Spleen (tissue), 11 donors: ENCODE data around the gene ARMC9. TPM values are rescaled to one million over a fixed set of nuclear protein-coding genes. Genes with fewer than 3 reads are reported as not detected.

Experiments used
- DNase-seq: peaks from one replicate; pipeline ENCODE4 v3.0.0-alpha.2; 2020
- H3K27ac ChIP-seq, 8 donors: fragments of 200-600 bp; sonication (generic) in 7 of 8; 1 replicate in 4 of 8; 2 replicates in 4 of 8; pipeline versions ENCODE4 v1.5.0 to v1.8.0; 2016 to 2021; ENCODE audit warnings: inconsistent platforms in 4 of 8, mild to moderate bottlenecking in 4 of 8, moderate library complexity in 1 of 8
- H3K27me3 ChIP-seq, 7 donors: fragments of 200-600 bp; sonication (generic) in 6 of 7; replicated peaks in 1 of 7; 1 replicate in 4 of 7; 2 replicates in 3 of 7; pipeline versions ENCODE4 v1.5.0 to v1.8.0; 2016 to 2021; ENCODE audit warnings: inconsistent platforms in 3 of 7, mild to moderate bottlenecking in 1 of 7
- H3K36me3 ChIP-seq, 6 donors: fragments of 200-600 bp; sonication (generic) in 5 of 6; 1 replicate in 4 of 6; 2 replicates in 2 of 6; pipeline versions ENCODE4 v1.5.0 to v1.8.0; 2016 to 2021; ENCODE audit warnings: inconsistent platforms in 2 of 6
- H3K4me1 ChIP-seq, 6 donors: fragments of 200-600 bp; sonication (generic) in 5 of 6; 1 replicate in 3 of 6; 2 replicates in 3 of 6; pipeline versions ENCODE4 v1.5.0 to v1.8.0; 2016 to 2021; ENCODE audit warnings: inconsistent platforms in 3 of 6
- H3K4me3 ChIP-seq, 8 donors: fragments of 200-600 bp; sonication (generic) in 7 of 8; 1 replicate in 4 of 8; 2 replicates in 4 of 8; pipeline versions ENCODE4 v1.5.0 to v1.8.0; 2016 to 2021; ENCODE audit warnings: inconsistent platforms in 4 of 8, mild to moderate bottlenecking in 4 of 8, moderate library complexity in 2 of 8
- H3K9me3 ChIP-seq, 8 donors: fragments of 200-600 bp; sonication (generic) in 7 of 8; 1 replicate in 4 of 8; 2 replicates in 4 of 8; pipeline versions ENCODE4 v1.5.0 to v1.8.0; 2016 to 2021; ENCODE audit warnings: inconsistent platforms in 4 of 8
- POLR2A ChIP-seq, 3 donors: fragments of 450-650 bp; IDR thresholded peaks; one replicate each; pipeline ENCODE4 v1.5.1; 2017; ENCODE audit warnings: antibody characterized with exemption in 3 of 3, mild to moderate bottlenecking in 1 of 3
- POLR2AphosphoS5 ChIP-seq, 3 donors: sonication (generic); formaldehyde crosslinking; IDR thresholded peaks; one replicate each; pipeline ENCODE4 v1.5.1; 2017; ENCODE audit warnings: antibody characterized with exemption in 3 of 3
- WGBS, 5 donors: extraction: QIAGEN DNeasy Blood & Tissue Kit in 3 of 5; methylation state at CpG; one replicate each; pipeline versions ENCODE4 v1.1.5 to v1.1.7; 2013 to 2018; 5-methylcytosine and 5-hydroxymethylcytosine counted together
- intact Hi-C: fragments of 100-400 bp; cut with DNase I; formaldehyde crosslinking; loops from one replicate; pipeline ENCODE4 v1.15.0; 2023; ENCODE audit warnings: low total_unique reads
- polyA plus RNA-seq, 3 donors: library from polyadenylated mRNA; stranded (reverse); fragments of 200-250 nt; gene quantifications; one replicate each; pipeline ENCODE4 v1.2.1, GENCODE V29; 2013
- total RNA-seq, 7 donors: library from RNA; depleted of rRNA in 3 of 7; stranded (reverse); fragments of >200 nt in 3 of 7; fragmentation: NEBNext Ultra II Directional in 4 of 7; extraction: Animal tissue kit (Norgen Biotek cat#: 25700) in 4 of 7; gene quantifications; one replicate each; pipeline versions ENCODE4 v1.1.0 to v1.2.1, GENCODE V29; 2016 to 2021
- TF ChIP-seq, protein P1 (sequence below), 11 experiments: fragments of 200-600 bp in 7 of 11; fragments of 450-650 bp in 4 of 11; sonication (generic) in 4 of 11; IDR thresholded peaks in 8 of 11; conservative IDR thresholded peaks in 3 of 11; 1 replicate in 7 of 11; 2 replicates in 4 of 11; pipeline versions ENCODE4 v1.4.0 to v1.8.0; 2016 to 2021; ENCODE audit warnings: antibody characterized with exemption in 11 of 11, inconsistent platforms in 4 of 11, mild to moderate bottlenecking in 1 of 11
- donor health status: healthy with polysubstance abuse.
- donor health status: DM: no; HTN: no; CAD: no; lungs with moderate emphysema.
- donor health status: DM: no; HTN: no; CAD: no.
- donor health status: Bipolar disorder and iron deficiency.
- donor health status: healthy.
- donor health status: DM: no; HTN: no; CAD: no.
- donor health status: DM: yes; HTN: yes; CAD: no.

Gene ARMC9
- total and polyA plus RNA-seq, 10 donors: 0.83 to 8.9 (median 4.7) TPM

DNA sequence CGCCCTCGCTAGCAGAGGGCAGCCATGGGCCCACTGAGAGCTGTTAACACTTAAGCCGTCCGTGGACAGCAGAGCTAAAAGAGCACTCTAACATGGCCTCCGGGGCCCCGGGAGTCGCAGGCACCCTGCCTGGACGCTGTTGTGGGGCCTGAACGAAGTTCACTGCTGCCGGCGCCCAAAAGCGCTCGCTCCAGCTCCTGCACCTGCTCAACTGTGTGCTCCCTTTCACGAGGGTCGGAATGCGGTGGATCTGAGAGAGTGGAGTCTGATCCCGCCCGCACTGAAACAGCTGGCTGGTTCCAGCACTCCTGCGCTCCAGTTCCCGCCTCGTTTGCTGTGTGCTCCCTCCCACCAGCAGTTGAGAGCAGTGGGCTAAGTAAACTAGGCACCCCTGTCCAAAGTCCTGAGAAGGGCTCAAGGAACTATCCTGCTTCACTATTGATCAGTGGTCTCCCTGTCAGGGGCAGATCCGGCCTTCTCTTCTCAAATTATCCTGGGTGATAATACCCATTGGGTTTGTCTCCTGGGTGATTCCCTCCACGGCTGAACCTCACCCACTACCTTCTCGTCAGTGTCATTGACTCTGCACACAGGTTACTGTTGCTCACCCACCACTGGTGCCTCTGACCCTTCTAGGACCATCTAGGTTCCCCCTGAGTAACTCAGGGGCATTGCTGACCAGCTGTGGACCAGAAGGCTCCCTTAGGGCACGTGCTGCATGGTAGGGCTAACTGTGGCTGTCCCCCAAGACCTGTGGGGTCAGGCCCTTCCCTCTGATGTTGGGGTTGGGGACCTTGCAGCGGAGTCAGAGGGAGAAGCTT lies 220.6 kb downstream of the ARMC9 start:
- H3K4me1 ChIP-seq: no peaks in the 10 kb centered on the region
- intact Hi-C loops: no loop called here
- peak; percentile 37 for DNase-seq
- no peaks in the 10 kb centered on the region for H3K36me3 ChIP-seq
- H3K9me3 ChIP-seq: no peaks in the 10 kb centered on the region
- H3K27me3 ChIP-seq: peaks cover 0 to 17% (median 0%) of the 10 kb centered on the region in 7 donors
- H3K27ac ChIP-seq: no peak overlapping the region
- 89 to 92% (median 91%) methylated on average over 26 of the region's 26 CpGs for WGBS, 5 donors
- H3K4me3 ChIP-seq: no peak overlapping the region
- TF ChIP-seq POLR2AphosphoS5 (IDR thresholded peaks at IDR 0.05): no peak
- TF ChIP-seq, protein P1, sequence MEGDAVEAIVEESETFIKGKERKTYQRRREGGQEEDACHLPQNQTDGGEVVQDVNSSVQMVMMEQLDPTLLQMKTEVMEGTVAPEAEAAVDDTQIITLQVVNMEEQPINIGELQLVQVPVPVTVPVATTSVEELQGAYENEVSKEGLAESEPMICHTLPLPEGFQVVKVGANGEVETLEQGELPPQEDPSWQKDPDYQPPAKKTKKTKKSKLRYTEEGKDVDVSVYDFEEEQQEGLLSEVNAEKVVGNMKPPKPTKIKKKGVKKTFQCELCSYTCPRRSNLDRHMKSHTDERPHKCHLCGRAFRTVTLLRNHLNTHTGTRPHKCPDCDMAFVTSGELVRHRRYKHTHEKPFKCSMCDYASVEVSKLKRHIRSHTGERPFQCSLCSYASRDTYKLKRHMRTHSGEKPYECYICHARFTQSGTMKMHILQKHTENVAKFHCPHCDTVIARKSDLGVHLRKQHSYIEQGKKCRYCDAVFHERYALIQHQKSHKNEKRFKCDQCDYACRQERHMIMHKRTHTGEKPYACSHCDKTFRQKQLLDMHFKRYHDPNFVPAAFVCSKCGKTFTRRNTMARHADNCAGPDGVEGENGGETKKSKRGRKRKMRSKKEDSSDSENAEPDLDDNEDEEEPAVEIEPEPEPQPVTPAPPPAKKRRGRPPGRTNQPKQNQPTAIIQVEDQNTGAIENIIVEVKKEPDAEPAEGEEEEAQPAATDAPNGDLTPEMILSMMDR (IDR thresholded peaks at IDR 0.05 in 8 of 11, conservative IDR thresholded peaks at IDR 0.05 in 3 of 11): no peak
- no peak for TF ChIP-seq POLR2A (IDR thresholded peaks at IDR 0.05)

GRCh38 chr2:231421051-231421580 lies 222.7 kb downstream of the ARMC9 start:
- no peak overlapping the region for H3K4me3 ChIP-seq
- no peaks in the 10 kb centered on the region for H3K9me3 ChIP-seq
- TF ChIP-seq, protein P1 (IDR thresholded peaks at IDR 0.05 in 8 of 11, conservative IDR thresholded peaks at IDR 0.05 in 3 of 11): no peak
- TF ChIP-seq POLR2A (IDR thresholded peaks at IDR 0.05) (no peak), POLR2AphosphoS5 (IDR thresholded peaks at IDR 0.05) (no peak)
- 85 to 91% (median 87%) methylated on average over 8 to 9 of the region's 9 CpGs for WGBS, 5 donors
- no peak overlapping the region for H3K27ac ChIP-seq
- peaks cover 0 to 10% (median 0%) of the 10 kb centered on the region in 7 donors for H3K27me3 ChIP-seq
- DNase-seq: peak; percentile 32
- intact Hi-C loops: no loop called here
- H3K36me3 ChIP-seq: no peaks in the 10 kb centered on the region
- H3K4me1 ChIP-seq: peaks cover 0 to 7% (median 0%) of the 10 kb centered on the region in 6 donors

- Histone ChIP-seq H3K27me3 (peaks cover 0 to 10% (median 0%) of the 10 kb centered on the region in 7 donors), H3K27ac (no peak overlapping the region), H3K36me3 (no peaks in the 10 kb centered on the region), H3K9me3 (no peaks in the 10 kb centered on the region), H3K4me1 (peaks cover 0 to 7% (median 0%) of the 10 kb centered on the region in 6 donors), H3K4me3 (no peak overlapping the region)
- no peak for DNase-seq
- TF ChIP-seq POLR2A (IDR thresholded peaks at IDR 0.05) (no peak), POLR2AphosphoS5 (IDR thresholded peaks at IDR 0.05) (no peak)
- TF ChIP-seq, protein P1 (IDR thresholded peaks at IDR 0.05 in 8 of 11, conservative IDR thresholded peaks at IDR 0.05 in 3 of 11): no peak
- intact Hi-C loops: no loop called here
- 62 to 84% (median 72%) methylated on average over 2 of the region's 2 CpGs for WGBS, 5 donors
Observed at GRCh38 chr2:231422056-231422455, 223.6 kb downstream of the ARMC9 start.

GRCh38 chr2:231423176-231423575 lies 224.7 kb downstream of the ARMC9 start:
- DNase-seq: peak; percentile 33
- Histone ChIP-seq H3K36me3 (no peaks in the 10 kb centered on the region), H3K27ac (no peak overlapping the region), H3K4me1 (peaks cover 0 to 7% (median 0%) of the 10 kb centered on the region in 6 donors), H3K4me3 (no peak overlapping the region), H3K9me3 (no peaks in the 10 kb centered on the region), H3K27me3 (peaks cover 0 to 10% (median 0%) of the 10 kb centered on the region in 7 donors)
- TF ChIP-seq, protein P1 (IDR thresholded peaks at IDR 0.05 in 8 of 11, conservative IDR thresholded peaks at IDR 0.05 in 3 of 11): no peak
- TF ChIP-seq POLR2A (IDR thresholded peaks at IDR 0.05) (no peak), POLR2AphosphoS5 (IDR thresholded peaks at IDR 0.05) (no peak)
- WGBS, 5 donors: 87 to 97% (median 93%) methylated on average over 10 of the region's 10 CpGs
- intact Hi-C loops: no loop called here
